Transverse colon (tissue), 4 donors: Measurements from ENCODE around the gene PDCD11. TPM values are rescaled to one million over a fixed set of nuclear protein-coding genes. Genes with fewer than 3 reads are reported as not detected.
"Not testable (repeated sequence)": the region's sequence is repeated elsewhere in the genome, so short reads cannot be mapped to it uniquely, and the experiment has no call there.

Source experiments
- DNase-seq: peaks from one replicate; pipeline ENCODE4 v3.0.0-alpha.2; 2019
- H3K27ac ChIP-seq, 4 donors: fragments of 200-600 bp; sonication (generic); 2 replicates each; pipeline ENCODE4 v1.5.1; 2016 to 2018; ENCODE audit warnings: inconsistent platforms in 4 of 4
- H3K27me3 ChIP-seq: fragments of 200-600 bp; sonication (generic); 2 replicates; pipeline ENCODE4 v1.5.1; 2017; ENCODE audit warnings: inconsistent platforms
- H3K36me3 ChIP-seq, 4 donors: fragments of 200-600 bp; sonication (generic); 2 replicates each; pipeline ENCODE4 v1.5.1; 2017 to 2019; ENCODE audit warnings: inconsistent platforms in 4 of 4
- H3K4me1 ChIP-seq, 4 donors: fragments of 200-600 bp; sonication (generic); 2 replicates each; pipeline ENCODE4 v1.5.1; 2017 to 2020; ENCODE audit warnings: inconsistent platforms in 4 of 4
- H3K4me3 ChIP-seq, 4 donors: fragments of 200-600 bp; sonication (generic); 1 replicate in 1 of 4; 2 replicates in 3 of 4; pipeline versions ENCODE4 v1.5.1 to v1.6.1; 2017 to 2019; ENCODE audit warnings: inconsistent platforms in 4 of 4
- H3K9me3 ChIP-seq, 2 donors: fragments of 200-600 bp; sonication (generic); 2 replicates each; pipeline ENCODE4 v1.5.1; 2017 to 2019; ENCODE audit warnings: inconsistent platforms in 2 of 2
- CTCF ChIP-seq, 5 experiments: fragments of 200-600 bp in 3 of 5; fragments of 450-650 bp in 2 of 5; sonication (generic) in 3 of 5; IDR thresholded peaks; 1 replicate in 2 of 5; 2 replicates in 3 of 5; pipeline ENCODE4 v1.5.1; 2016 to 2017; ENCODE audit warnings: antibody characterized with exemption in 5 of 5, inconsistent platforms in 3 of 5, mild to moderate bottlenecking in 2 of 5, moderate library complexity in 1 of 5
- EP300 ChIP-seq: sonication (generic); formaldehyde crosslinking; IDR thresholded peaks from one replicate; pipeline ENCODE4 v1.6.1; 2017; ENCODE audit warnings: antibody characterized with exemption, low read depth
- POLR2A ChIP-seq: fragments of 450-650 bp; IDR thresholded peaks from one replicate; pipeline ENCODE4 v1.6.1; 2016; ENCODE audit warnings: antibody characterized with exemption, mild to moderate bottlenecking, moderate library complexity
- POLR2AphosphoS5 ChIP-seq, 3 donors: sonication (generic); formaldehyde crosslinking; IDR thresholded peaks; one replicate each; pipeline ENCODE4 v1.6.1; 2016; ENCODE audit warnings: antibody characterized with exemption in 3 of 3
- WGBS, 2 donors: methylation state at CpG; one replicate each; pipeline ENCODE4 v1.1.5; 2018; ENCODE audit warnings: low coverage in 1 of 2; 5-methylcytosine and 5-hydroxymethylcytosine counted together
- in situ Hi-C, 4 donors: fragments of 200-750 bp; cut with MboI; loops; one replicate each; pipeline versions ENCODE4 v1.15.0 to v1.15.1; 2017; ENCODE audit warnings: low sequenced_read_pairs in 3 of 4, low pct_ligation_motif_present in 1 of 4, low pct_unique_long_range_greater_than_20kb in 1 of 4
- intact Hi-C: fragments of 100-400 bp; cut with DNase I; formaldehyde crosslinking; loops from one replicate; pipeline ENCODE4 v1.15.1; 2023; ENCODE audit warnings: low total_unique reads
- total RNA-seq, 4 donors: library from RNA; depleted of rRNA; stranded (reverse); fragments of >200 nt; gene quantifications; one replicate each; pipeline ENCODE4 v1.1.0, GENCODE V29; 2016

Gene PDCD11
- total RNA-seq, result 10 to 100 TPM; 10.1 to 20.0 (median 13.3) TPM

GRCh38 chr10:103396067-103396788 is at the start of gene PDCD11, which contains the start of gene ATP5MK:
TSS of gene PDCD11 (plus strand) at chr10:103396626. CDS start at chr10:103398427, 1,801 bp downstream.
TSS of gene ATP5MK (minus strand) at chr10:103396475. CDS start at chr10:103392457, 4,018 bp downstream.
- peak; percentile 98 for DNase-seq
- H3K36me3 ChIP-seq, result peaks cover 0 to 19% (median 7%) of the 10 kb centered on the region in 4 donors
- no peaks in the 10 kb centered on the region for H3K27me3 ChIP-seq
- peak within 1 kb of the TSS; percentile 90 to 97 (median 93) for H3K27ac ChIP-seq
- H3K4me1 ChIP-seq, result peaks cover 9 to 41% (median 32%) of the 10 kb centered on the region in 4 donors
- TF ChIP-seq POLR2A (peak; percentile 85), CTCF (IDR thresholded peaks at IDR 0.05) (peak in 1 of 5 experiments; percentile 25), EP300 (no peak), POLR2AphosphoS5 (IDR thresholded peaks at IDR 0.05) (peak; percentile 83 to 92 (median 87))
- in situ Hi-C loops (no loop called here), intact Hi-C loops (no loop called here)
- WGBS, 2 donors, result 0 to 7% methylated on average over 3 to 53 of the region's 56 CpGs
- peak within 1 kb of the TSS; percentile 77 to 99 (median 88) for H3K4me3 ChIP-seq
- no peaks in the 10 kb centered on the region for H3K9me3 ChIP-seq

DNA sequence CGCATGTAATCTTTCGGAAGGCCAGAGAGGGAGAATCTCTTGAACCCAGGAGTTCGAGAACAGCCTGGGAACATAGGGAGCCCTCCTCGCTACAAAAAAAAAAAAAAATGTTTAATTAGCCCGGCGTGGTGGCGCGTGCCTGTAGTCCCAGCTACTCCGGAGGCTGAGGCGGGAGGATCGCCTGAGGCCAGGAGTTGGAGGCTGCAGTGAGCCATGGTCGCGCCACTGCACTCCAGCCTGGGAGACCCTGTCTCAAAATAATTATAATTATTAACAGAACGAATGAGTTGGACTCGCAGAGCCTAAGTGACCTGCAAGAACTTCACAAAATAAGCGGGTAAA is 46.3 kb upstream of the PDCD11 start:
- intact Hi-C loops (no loop called here), in situ Hi-C loops (no loop called here)
- Histone ChIP-seq H3K27me3 (no peaks in the 10 kb centered on the region), H3K4me3 (peak overlapping the region; percentile 70 to 93 (median 82)), H3K27ac (peak overlapping the region; percentile 85 to 90 (median 88)), H3K9me3 (no peaks in the 10 kb centered on the region), H3K4me1 (peaks cover 0 to 19% (median 10%) of the 10 kb centered on the region in 4 donors), H3K36me3 (peaks cover 0 to 27% (median 5%) of the 10 kb centered on the region in 4 donors)
- DNase-seq, result no peak
- TF ChIP-seq EP300 (no peak), POLR2AphosphoS5 (IDR thresholded peaks at IDR 0.05) (no peak), POLR2A (no peak), CTCF (IDR thresholded peaks at IDR 0.05) (no peak)
- 53 to 62% methylated on average over 13 to 16 of the region's 16 CpGs for WGBS, 2 donors

DNA sequence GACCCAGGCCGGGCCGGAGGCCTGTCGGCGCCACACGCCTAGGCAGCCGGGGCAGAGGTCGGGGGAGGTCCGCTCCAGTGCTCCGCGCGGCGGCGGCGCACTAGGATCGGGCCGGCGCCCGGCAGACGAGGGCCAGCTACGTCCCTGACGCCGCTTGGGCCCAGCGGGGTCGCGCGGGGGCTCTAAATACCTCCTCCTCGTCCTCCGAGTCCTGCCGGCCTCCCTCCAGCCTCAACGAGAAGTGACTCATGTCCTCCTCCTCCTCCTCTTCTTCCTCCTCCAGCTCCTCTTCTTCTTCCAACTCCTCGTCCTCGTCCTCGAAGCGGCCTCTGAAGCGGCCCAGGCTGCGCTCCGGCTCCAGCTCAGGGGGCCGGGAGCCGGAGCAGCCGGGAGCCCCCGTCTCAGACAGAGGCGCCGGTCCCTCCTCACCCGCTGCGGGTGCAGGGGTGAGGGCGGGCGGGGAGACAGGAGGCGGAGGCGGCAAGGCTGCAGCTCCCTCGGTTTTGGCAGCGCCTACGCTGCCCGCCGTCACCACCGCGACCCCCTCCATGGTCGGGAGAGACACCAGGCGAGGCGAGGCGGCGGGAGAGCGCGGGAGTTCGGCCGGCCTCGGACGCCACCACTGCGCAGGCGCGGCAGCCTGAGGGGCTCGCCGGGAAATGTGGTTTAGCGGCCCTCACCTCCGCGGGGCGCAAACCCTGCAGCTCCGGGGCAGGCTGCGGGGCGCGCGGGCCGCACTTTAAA is 45.7 kb upstream of the PDCD11 start, which contains the start of gene PCGF6:
Gene PCGF6, minus strand, starts transcription at position 624 of the 744 bp plus-strand sequence. Its CDS starts 74 bp downstream, at position 550.
- TF ChIP-seq CTCF (IDR thresholded peaks at IDR 0.05) (no peak), POLR2A (no peak), POLR2AphosphoS5 (IDR thresholded peaks at IDR 0.05) (peak in 1 of 3 donors; percentile 13)
- in situ Hi-C loops, result no loop called here
- WGBS, 2 donors, result 1% methylated on average over 45 of the region's 82 CpGs; no CpG with 5 or more reads in 1 of the 2 donors

DNA sequence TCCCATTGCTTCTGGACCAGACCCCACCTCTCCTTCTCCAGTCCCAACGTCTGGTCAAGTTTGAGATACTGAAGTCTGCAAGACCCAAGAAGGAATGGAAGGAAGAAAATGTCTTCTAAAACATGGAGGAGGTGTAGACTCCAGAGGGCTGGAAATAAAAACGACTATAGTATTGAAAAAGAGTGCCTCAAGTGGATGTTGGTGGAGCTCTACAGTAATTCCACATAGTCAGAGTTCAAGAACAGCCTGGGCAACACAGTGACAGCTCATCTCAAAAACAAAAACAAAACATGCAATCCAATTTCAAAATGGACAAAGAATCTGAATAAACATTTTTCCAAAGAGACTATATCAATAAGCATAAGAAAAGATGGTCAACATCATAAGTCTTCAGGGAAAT is 43.1 kb upstream of the PDCD11 start:
- Histone ChIP-seq H3K4me3 (no peak overlapping the region), H3K27ac (no peak overlapping the region), H3K9me3 (no peaks in the 10 kb centered on the region), H3K4me1 (peaks cover 0 to 19% (median 10%) of the 10 kb centered on the region in 4 donors), H3K36me3 (no peaks in the 10 kb centered on the region), H3K27me3 (no peaks in the 10 kb centered on the region)
- no peak for DNase-seq
- in situ Hi-C loops, result no loop called here
- WGBS, 2 donors, result 56% methylated on average over 2 of the region's 2 CpGs; no CpG with 5 or more reads in 1 of the 2 donors
- intact Hi-C loops, result no loop called here
- no peak for TF ChIP-seq CTCF (IDR thresholded peaks at IDR 0.05)
- TF ChIP-seq POLR2A, result no peak
- no peak for TF ChIP-seq EP300
- TF ChIP-seq POLR2AphosphoS5 (IDR thresholded peaks at IDR 0.05), result no peak

More for the DNA sequence above, 45.7 kb upstream of the PDCD11 start, which contains the start of gene PCGF6:
- H3K4me1 ChIP-seq, result peaks cover 0 to 19% (median 10%) of the 10 kb centered on the region in 4 donors
- H3K27ac ChIP-seq, result peak within 1 kb of the TSS; percentile 85 to 90 (median 88)
- intact Hi-C loops, result no loop called here
- no peaks in the 10 kb centered on the region for H3K9me3 ChIP-seq
- H3K4me3 ChIP-seq, result peak within 1 kb of the TSS; percentile 70 to 93 (median 82)
- DNase-seq, result peak; percentile 81
- peaks cover 0 to 23% (median 5%) of the 10 kb centered on the region in 4 donors for H3K36me3 ChIP-seq
- no peaks in the 10 kb centered on the region for H3K27me3 ChIP-seq

DNA sequence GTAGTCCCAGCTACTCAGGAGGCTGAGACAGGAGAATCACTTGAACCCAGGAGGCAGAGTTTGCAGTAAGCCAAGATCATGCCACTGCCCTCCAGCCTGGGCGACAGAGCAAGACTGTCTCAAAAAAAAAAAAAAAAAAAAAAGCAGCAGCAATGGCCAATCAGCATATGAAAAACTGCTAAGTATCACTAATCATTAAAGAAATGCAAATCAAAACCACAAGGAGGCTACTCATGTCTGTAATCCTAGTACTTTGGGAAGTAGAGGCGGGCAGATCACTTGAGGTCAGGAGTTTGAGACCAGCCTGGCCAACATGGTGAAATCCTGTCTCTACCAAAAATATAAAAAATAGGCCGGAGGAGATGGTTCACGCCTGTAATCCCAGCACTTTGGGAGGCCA is 41.9 kb upstream of the PDCD11 start:
- H3K4me1 ChIP-seq, result peaks cover 0 to 13% (median 8%) of the 10 kb centered on the region in 4 donors
- intact Hi-C loops, H3K27me3 ChIP-seq, H3K36me3 ChIP-seq, H3K4me3 ChIP-seq, H3K27ac ChIP-seq, H3K9me3 ChIP-seq, in situ Hi-C loops, DNase-seq: not testable (repeated sequence)
- 90 to 91% methylated on average over 3 to 4 of the region's 4 CpGs for whole genome bisulfite sequencing, 2 donors
